ENCODE results near the gene EHHADH. TPM values are rescaled to one million over a fixed set of nuclear protein-coding genes. Genes with fewer than 3 reads are reported as not detected.

EHHADH gene
- total and polyA plus RNA-seq, 4 donors: 44.3 to 378 (median 94.9) TPM

DNA sequence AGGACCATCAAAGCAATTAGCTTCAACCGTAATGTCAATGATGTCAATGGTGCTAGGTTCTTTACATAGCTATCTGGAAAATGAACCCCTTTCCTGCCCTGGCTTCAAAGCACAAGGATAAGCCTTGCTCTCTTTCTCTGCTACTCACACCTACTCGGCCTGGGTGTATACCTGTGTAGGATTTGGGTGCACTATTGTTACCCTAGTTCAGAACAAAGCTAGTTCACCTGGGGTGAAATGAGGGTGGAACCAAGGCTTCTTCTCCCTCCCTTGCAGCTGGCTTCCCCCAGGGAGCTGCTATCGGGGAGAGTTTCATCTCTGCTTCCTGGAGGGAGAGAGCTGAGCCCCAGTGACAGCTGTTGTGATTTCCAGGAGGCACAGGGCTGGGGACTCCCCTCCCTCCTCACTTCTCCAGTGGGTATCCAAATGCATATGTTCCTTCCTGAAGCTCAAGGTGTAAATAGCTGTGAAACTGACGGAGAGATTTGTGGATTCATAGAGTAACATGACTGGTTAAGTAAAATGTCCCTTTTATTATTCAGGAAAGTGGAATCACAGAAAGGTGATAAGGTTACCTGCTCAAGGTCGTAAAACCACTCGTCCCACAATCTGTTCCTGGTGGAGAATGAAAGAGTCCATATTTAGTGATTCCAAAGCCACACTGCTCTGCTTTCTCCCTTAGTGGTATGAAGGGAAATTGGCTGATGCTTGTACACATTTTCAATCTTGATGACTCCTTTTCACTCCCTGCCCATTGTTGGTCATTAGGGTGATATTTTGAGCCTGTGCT is 89.2 kb downstream of the EHHADH start:
- H3K36me3 ChIP-seq (ENCODE audit: control insufficient read depth in 4 of 4, insufficient read depth in 3 of 4, low read depth in 1 of 4, low read length in 3 of 4): no peaks in the 10 kb centered on the region
- H3K27me3 ChIP-seq (ENCODE audit: control insufficient read depth in 4 of 4, insufficient read depth in 4 of 4, low read length in 3 of 4): no peaks in the 10 kb centered on the region
- H3K9ac ChIP-seq (ENCODE audit: low read depth in 1 of 2, low read length in 2 of 2): no peak overlapping the region
- DNase-seq (ENCODE audit: low spot score): no peak
- no peak overlapping the region for H3K27ac ChIP-seq (ENCODE audit: low read depth in 1 of 2, low read length in 2 of 2)
- no peaks in the 10 kb centered on the region for H3K9me3 ChIP-seq (ENCODE audit: control insufficient read depth in 4 of 4, low read length in 3 of 4)
- TF ChIP-seq EGR1 (IDR thresholded peaks at IDR 0.05; ENCODE audit: low read depth in 2 of 2) (no peak), FOXA2 (IDR thresholded peaks at IDR 0.05) (no peak), HNF4G (IDR thresholded peaks at IDR 0.05) (no peak), TAF1 (conservative IDR thresholded peaks at IDR 0.05) (no peak), GABPA (IDR thresholded peaks at IDR 0.05 in 1 of 2, conservative IDR thresholded peaks at IDR 0.05 in 1 of 2) (no peak), YY1 (IDR thresholded peaks at IDR 0.05) (no peak)
- TF ChIP-seq, protein P1, sequence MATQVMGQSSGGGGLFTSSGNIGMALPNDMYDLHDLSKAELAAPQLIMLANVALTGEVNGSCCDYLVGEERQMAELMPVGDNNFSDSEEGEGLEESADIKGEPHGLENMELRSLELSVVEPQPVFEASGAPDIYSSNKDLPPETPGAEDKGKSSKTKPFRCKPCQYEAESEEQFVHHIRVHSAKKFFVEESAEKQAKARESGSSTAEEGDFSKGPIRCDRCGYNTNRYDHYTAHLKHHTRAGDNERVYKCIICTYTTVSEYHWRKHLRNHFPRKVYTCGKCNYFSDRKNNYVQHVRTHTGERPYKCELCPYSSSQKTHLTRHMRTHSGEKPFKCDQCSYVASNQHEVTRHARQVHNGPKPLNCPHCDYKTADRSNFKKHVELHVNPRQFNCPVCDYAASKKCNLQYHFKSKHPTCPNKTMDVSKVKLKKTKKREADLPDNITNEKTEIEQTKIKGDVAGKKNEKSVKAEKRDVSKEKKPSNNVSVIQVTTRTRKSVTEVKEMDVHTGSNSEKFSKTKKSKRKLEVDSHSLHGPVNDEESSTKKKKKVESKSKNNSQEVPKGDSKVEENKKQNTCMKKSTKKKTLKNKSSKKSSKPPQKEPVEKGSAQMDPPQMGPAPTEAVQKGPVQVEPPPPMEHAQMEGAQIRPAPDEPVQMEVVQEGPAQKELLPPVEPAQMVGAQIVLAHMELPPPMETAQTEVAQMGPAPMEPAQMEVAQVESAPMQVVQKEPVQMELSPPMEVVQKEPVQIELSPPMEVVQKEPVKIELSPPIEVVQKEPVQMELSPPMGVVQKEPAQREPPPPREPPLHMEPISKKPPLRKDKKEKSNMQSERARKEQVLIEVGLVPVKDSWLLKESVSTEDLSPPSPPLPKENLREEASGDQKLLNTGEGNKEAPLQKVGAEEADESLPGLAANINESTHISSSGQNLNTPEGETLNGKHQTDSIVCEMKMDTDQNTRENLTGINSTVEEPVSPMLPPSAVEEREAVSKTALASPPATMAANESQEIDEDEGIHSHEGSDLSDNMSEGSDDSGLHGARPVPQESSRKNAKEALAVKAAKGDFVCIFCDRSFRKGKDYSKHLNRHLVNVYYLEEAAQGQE (IDR thresholded peaks at IDR 0.05): no peak
- 79% methylated on average over 6 of the region's 6 CpGs for WGBS
- H3K4me1 ChIP-seq (ENCODE audit: control insufficient read depth in 4 of 4, insufficient read depth in 4 of 4, low read length in 3 of 4): no peaks in the 10 kb centered on the region
- no peak overlapping the region for H3K4me3 ChIP-seq (ENCODE audit: low read depth in 1 of 3, low read length in 3 of 3)

DNA sequence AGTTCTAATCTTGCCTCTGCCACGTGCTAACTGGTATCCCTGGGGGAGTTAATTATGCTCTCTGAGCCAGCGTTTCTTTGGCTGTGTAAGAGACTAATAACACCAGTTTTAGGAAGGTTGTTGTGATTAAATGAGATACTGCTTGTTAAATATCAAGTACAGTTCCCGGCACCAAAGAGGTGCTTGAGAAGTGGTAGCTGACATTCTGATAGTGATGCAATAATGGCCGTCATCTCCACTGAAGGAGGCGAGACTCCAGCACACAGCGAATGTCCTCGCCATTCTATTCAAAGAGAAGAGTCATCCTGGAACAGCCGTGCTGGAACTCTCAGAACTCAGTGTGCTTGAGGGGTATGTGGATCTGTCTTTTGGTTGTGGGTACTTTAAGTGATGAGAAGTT is 91.2 kb downstream of the EHHADH start:
- H3K4me3 ChIP-seq (ENCODE audit: low read depth in 1 of 3, low read length in 3 of 3): no peak overlapping the region

More for the DNA sequence above, 91.2 kb downstream of the EHHADH start:
- Histone ChIP-seq H3K36me3 (ENCODE audit: control insufficient read depth in 4 of 4, insufficient read depth in 3 of 4, low read depth in 1 of 4, low read length in 3 of 4) (no peaks in the 10 kb centered on the region), H3K9me3 (ENCODE audit: control insufficient read depth in 4 of 4, low read length in 3 of 4) (no peaks in the 10 kb centered on the region), H3K9ac (ENCODE audit: low read depth in 1 of 2, low read length in 2 of 2) (no peak overlapping the region), H3K4me1 (ENCODE audit: control insufficient read depth in 4 of 4, insufficient read depth in 4 of 4, low read length in 3 of 4) (no peaks in the 10 kb centered on the region), H3K27me3 (ENCODE audit: control insufficient read depth in 4 of 4, insufficient read depth in 4 of 4, low read length in 3 of 4) (peaks cover 0 to 2% (median under 1%) of the 10 kb centered on the region in 4 donors), H3K27ac (ENCODE audit: low read depth in 1 of 2, low read length in 2 of 2) (no peak overlapping the region)
- 83% methylated on average over 8 of the region's 8 CpGs for WGBS
- no peak for TF ChIP-seq SP1 (IDR thresholded peaks at IDR 0.05)
- TF ChIP-seq FOXA1 (IDR thresholded peaks at IDR 0.05): no peak
- TF ChIP-seq JUND (IDR thresholded peaks at IDR 0.05): no peak
- no peak for TF ChIP-seq TAF1 (conservative IDR thresholded peaks at IDR 0.05)
- TF ChIP-seq HNF4A (conservative IDR thresholded peaks at IDR 0.05): no peak
- no peak for TF ChIP-seq NR2F2 (IDR thresholded peaks at IDR 0.05)
- no peak for TF ChIP-seq RXRA (IDR thresholded peaks at IDR 0.05)
- TF ChIP-seq, protein P2, sequence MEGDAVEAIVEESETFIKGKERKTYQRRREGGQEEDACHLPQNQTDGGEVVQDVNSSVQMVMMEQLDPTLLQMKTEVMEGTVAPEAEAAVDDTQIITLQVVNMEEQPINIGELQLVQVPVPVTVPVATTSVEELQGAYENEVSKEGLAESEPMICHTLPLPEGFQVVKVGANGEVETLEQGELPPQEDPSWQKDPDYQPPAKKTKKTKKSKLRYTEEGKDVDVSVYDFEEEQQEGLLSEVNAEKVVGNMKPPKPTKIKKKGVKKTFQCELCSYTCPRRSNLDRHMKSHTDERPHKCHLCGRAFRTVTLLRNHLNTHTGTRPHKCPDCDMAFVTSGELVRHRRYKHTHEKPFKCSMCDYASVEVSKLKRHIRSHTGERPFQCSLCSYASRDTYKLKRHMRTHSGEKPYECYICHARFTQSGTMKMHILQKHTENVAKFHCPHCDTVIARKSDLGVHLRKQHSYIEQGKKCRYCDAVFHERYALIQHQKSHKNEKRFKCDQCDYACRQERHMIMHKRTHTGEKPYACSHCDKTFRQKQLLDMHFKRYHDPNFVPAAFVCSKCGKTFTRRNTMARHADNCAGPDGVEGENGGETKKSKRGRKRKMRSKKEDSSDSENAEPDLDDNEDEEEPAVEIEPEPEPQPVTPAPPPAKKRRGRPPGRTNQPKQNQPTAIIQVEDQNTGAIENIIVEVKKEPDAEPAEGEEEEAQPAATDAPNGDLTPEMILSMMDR (IDR thresholded peaks at IDR 0.05; ENCODE audit: low read depth, low read length, missing input control): no peak
- no peak for TF ChIP-seq FOXA2 (IDR thresholded peaks at IDR 0.05)
- no peak for TF ChIP-seq HNF4G (IDR thresholded peaks at IDR 0.05)
- no peak for TF ChIP-seq GABPA (IDR thresholded peaks at IDR 0.05 in 1 of 2, conservative IDR thresholded peaks at IDR 0.05 in 1 of 2)
- TF ChIP-seq RAD21 (IDR thresholded peaks at IDR 0.05): no peak
- DNase-seq (ENCODE audit: low spot score): no peak
